Frontal cortex (tissue), 4 donors: ENCODE measurements around the gene MRPL40. TPM values are rescaled to one million over a fixed set of nuclear protein-coding genes. Genes with fewer than 3 reads are reported as not detected.
"Not testable (repeated sequence)": the region's sequence is repeated elsewhere in the genome, so short reads cannot be mapped to it uniquely, and the experiment has no call there.

Experiments
- DNase-seq, 2 donors: peaks; one replicate each; pipeline ENCODE4 v3.0.0; 2012; ENCODE audit warnings: low spot score in 2 of 2
- FAIRE-seq: peaks from 2 replicates; lab custom pipeline; 2012; peaks lifted over from hg19 to GRCh38; lab: Jason Lieb, UNC
- total RNA-seq: library from RNA; depleted of rRNA; stranded (reverse); fragments of >200 nt; gene quantifications from one replicate; pipeline ENCODE4 v1.2.3, GENCODE V29; 2014
- donor health status: control.
- donor health status: control.
- donor health status: control.

The MRPL40 gene
- total RNA-seq, 1 donor from 2014 or later: 18.8 TPM

DNA sequence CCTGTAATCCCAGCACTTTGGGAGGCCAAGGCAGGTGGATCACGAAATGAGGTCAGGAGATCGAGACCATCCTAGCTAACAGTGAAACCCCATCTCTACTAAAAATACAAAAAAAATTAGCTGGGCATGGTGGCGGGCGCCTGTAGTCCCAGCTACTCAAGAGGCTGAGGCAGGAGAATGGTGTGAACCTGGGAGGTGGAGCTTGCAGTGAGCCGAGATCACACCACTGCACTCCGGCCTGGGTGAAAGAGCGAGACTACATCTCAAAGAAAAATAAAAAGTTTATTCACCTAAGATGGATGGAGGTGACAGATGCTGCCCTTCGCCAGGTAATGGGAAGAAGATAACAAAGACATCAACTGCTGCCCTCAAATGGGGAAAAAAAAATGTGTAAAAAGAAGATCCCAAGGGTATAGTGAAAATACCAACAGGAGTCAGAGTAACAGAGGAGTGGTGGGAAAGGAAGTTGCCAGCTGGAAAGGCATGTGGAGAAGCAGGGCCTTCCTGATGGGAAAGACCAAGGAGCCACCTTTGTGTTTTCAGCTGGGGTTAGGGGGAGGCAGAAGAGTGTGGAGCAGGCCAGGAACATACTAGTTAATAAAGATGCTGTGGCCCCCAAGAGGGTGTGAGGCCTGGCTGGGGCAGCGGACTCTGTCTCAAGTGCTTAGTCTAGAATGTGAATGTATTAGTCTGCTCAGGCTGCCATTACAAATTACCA lies 4.3 kb downstream of the MRPL40 start:
- FAIRE-seq: not testable (repeated sequence)

DNA sequence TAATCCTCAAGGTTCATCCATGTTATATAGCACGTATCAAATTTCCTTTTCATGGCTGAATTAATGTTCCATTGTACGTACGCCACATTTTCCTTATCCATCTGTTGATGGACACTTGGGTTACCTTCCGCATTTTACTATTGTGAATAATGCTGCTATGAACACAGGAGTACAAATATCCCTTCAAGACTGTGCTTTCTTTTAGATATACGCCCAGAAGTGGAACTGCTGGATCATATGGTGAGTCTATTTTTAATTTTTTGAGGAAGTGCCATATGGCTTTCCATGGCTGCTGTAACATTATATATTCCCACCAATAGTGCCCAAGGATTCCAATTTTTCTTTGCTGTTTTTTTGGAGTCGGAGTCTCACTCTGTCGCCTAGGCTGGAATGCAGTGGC lies 6.0 kb downstream of the MRPL40 start:
- FAIRE-seq (no peak), DNase-seq (no peak)

More for the DNA sequence above, 4.3 kb downstream of the MRPL40 start:
- not testable (repeated sequence) for DNase-seq

DNA sequence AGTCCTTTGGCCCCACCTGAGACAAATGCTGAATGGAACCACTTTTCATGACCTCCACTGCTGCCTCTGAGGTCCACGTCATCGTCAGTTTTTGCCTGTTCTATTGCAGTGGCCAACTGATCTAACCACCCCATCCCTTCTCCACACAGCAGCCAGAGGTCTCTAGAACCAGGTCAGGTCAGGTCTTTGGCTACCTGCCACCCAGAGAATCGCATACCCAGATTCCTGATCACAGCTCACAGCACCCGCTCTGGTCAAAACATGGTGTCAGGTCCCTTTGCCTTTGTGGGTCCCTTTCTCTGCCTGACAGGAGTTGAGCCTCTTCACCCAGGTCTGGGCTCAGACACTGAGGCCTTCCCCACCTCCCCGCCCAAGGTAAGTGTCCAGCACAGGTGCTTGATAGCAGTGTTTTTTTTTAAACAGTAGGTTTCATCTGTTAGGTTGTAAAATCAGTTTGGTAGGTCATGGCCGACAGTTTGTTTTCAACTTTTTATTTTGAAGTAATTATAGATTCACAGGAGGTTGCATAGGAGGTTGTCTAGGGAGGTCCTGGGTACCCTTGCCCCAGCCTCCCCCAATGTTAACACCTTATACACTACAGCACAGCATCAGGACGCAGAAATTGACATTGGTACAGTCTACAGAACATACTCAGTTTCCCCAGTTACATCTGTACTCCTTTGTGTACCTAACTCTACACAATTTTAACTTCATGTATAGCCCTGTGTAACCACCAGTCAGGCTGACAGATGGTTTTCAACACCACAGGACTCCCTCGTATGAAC lies 8.3 kb downstream of the MRPL40 start:
- DNase-seq (no peak), FAIRE-seq (no peak)

- FAIRE-seq (no peak), DNase-seq (no peak)
Observed at GRCh38 chr22:19442166-19442565, 9.8 kb downstream of the MRPL40 start.

GRCh38 chr22:19443544-19444211 lies 11.3 kb downstream of the MRPL40 start:
- FAIRE-seq (no peak), DNase-seq (no peak)

GRCh38 chr22:19445279-19445982 lies 13.1 kb downstream of the MRPL40 start:
- FAIRE-seq, DNase-seq: not testable (repeated sequence)

DNA sequence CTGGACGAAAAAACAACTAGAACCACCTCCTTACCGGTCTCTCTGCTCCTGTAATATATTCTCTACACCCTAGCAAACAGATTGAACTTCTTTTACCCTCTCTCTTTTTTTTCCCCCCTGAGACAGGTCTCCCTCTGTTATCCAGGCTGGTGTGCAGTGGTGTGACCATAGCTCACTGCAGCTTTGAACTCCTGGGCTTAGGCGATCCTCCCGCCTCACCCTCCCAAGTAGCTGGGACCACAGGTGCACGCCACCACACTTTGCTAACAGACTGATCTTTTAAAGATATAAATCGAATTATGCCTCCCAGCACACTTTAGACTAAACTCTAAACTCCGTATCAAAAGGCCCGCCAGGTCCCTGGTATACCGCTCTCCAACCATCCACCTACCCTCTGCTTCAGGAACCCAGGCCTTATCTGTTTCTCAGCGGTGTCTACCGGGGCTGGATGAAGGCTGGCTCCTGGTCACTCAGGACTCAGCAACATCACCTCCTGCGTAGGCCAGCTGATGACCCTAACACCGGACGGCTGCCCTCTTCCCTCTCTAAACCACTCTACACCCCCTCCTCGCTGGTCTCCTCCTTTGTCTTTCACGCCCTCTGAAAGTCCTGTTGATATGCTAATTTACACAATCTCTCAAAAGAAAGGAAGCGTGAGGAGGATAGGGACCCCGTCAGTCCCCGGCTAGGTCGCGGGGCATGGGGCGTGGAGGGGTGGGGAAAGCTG lies 14.4 kb downstream of the MRPL40 start:
- no peak for FAIRE-seq
- DNase-seq: peak in 1 of 2 donors; percentile 34

- FAIRE-seq (peak; percentile 89), DNase-seq (peak; percentile 99)
Observed at GRCh38 chr22:19447330-19448075, 15.2 kb downstream of the MRPL40 start, which contains the start of gene C22orf39. Gene C22orf39, minus strand, starts transcription at chr22:19447711. Its CDS starts 23 bp downstream, at chr22:19447688.

DNA sequence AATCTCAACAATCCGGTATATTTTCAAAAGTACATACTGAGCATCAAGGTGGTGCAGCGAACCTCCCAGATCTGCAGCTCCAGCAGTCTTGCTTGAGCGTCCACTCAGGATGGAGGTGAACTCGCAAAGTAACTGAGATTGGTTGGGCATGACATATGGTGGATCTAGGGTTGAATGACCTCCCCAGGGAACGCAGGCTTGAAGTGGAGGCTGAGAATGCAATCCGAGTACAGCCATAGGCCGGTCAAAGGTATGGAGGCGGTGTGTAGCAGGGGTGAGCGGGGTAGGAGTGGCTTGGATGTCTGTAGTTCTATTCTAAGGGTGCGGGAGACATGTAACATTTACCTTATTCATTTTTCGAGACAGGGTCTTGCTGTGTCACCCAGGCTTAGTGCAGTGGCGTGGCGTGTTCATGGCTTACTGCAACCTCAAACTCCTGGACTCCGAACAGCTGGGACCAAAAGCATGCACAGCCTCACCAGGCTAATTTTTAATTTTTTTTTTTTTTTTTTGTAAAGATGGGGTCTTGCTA lies 15.8 kb downstream of the MRPL40 start:
- FAIRE-seq (no peak), DNase-seq (peak; percentile 47 to 49)

DNA sequence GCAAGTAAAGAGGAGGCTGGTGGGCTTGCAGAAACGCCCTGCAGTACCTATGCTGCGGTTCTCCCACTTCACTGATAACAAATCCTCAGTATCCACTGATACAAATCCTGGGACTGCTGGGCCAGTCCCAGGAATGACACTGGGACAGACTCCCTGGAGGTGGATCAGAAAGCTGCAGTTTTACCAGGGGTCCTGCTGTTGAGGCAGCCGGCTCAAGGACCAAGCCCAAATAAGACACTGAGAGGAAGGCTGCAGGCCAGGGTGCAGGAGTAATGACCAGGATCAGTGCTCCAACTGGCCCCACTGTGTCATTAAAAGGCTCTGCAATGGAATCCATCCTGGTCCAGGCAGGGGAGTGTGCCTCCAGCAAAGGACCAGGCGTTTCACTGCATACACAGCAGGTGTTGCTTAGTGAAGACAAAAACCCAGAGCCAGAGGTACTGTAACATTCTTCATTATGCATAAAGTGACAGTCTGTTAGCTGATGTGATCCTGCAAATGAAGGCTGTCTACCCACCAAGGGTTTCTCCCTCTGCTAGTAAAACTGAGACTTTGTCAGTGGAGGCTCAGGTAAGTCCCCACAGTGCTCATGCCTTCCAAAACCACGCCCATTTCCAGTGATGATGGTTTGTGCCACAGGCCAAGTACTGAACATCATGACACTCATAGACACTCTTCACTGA lies 16.5 kb downstream of the MRPL40 start:
- FAIRE-seq: no peak
- no peak for DNase-seq

DNA sequence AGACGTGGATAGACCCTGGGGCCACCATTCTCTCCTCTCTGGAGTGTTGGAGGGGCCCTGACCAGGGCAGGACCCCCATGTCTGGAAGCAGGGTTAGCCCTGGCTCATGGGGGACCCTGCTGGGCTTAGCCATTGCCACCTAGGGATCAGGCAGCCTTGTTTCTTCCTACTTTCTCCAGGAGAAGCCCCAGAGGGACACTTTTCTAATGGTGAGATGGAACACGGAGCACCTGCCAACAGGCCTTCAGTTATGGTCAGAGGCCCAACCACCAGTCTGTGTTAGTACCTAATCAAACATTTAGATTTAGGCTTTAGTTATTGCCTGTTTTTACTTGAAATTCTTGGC lies 17.1 kb downstream of the MRPL40 start:
- no peak for FAIRE-seq
- DNase-seq: no peak

DNA sequence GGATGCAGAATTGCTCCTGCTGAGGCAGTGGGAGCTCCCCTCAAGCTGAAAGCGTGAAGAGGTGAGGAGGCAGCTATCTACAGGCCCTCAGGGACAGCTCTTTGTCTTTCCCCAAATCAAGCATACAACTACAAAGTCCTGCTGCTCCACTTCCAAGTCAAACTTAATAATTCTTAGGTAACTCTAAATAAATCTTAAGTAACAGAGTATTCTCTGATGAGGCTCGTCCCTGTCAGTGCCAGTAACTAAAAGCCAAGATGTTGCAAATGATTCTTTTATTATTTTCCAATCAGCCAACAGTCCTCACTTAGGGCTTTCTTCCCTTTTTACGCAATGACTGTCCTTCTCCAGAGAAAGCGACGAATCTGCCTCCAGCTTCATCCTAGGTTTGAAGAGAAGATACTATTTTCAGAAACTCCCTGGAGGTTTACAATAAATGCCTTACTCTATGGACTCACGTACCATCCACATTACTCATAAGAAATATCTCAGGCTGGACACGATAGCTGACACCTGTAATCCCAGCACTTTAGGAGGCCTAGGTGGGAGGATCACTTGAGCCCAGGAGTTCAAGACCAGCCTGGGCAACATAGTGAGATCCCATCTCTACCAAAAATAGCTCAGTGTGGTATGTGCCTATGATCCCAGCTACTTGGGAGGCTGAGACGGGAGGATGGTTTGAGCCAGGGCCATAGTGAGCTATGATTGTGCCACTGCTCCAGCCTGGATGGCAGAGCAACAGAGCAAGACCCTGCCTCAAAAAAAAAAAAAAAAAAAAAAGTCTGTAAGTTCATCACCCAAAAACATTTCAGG lies 18.2 kb downstream of the MRPL40 start:
- FAIRE-seq (no peak), DNase-seq (no peak)

DNA sequence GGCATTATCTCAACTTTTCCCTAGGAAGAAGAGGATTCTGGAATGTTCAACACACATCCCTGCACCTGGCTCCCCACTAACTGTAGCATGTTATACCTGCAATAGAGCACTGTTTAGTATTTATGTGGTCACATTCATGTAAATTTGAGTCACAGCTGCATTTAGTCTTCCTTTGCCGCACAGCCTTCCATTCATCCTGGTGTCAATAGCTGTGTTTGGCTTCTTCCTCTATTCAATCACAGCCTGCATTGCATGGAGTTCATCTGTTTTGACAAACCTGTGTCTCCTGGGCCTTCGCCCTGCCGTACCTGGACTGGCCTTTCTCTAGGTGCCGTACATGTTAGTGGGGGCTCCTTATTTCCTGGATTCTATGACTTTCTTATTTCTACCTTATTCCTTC lies 19.2 kb downstream of the MRPL40 start:
- FAIRE-seq (no peak), DNase-seq (no peak)

- no peak for DNase-seq
- no peak for FAIRE-seq
Observed at GRCh38 chr22:19453718-19454117, 21.4 kb downstream of the MRPL40 start.

- DNase-seq (no peak), FAIRE-seq (no peak)
Observed at GRCh38 chr22:19454156-19454555, 21.8 kb downstream of the MRPL40 start.

DNA sequence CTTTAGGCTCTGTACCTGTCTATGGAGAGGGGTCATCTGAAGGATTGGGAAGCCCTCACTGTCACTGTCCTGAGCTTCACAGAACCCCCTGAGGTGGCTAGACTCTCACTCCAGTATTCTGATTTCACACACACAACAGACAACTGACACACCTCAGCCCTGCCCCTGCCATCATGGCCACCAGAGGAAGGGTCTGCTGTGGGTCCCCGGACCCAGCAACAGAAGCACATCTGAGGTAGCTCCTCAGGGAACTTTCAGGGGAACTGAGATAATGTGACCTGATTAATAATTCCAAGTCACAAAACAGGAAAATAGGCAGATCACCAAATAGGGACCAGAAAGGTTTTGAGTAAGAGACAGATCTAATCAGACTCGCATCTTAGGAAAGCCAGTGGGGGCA lies 22.7 kb downstream of the MRPL40 start:
- FAIRE-seq (no peak), DNase-seq (no peak)
